ENCODE data around the gene MARCHF11. TPM values are rescaled to one million over a fixed set of nuclear protein-coding genes. Genes with fewer than 3 reads are reported as not detected.

MARCHF11 gene, protein sequence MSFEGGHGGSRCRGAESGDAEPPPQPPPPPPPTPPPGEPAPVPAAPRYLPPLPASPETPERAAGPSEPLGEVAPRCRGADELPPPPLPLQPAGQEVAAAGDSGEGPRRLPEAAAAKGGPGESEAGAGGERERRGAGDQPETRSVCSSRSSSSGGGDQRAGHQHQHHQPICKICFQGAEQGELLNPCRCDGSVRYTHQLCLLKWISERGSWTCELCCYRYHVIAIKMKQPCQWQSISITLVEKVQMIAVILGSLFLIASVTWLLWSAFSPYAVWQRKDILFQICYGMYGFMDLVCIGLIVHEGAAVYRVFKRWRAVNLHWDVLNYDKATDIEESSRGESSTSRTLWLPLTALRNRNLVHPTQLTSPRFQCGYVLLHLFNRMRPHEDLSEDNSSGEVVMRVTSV
- not detected for total RNA-seq

DNA sequence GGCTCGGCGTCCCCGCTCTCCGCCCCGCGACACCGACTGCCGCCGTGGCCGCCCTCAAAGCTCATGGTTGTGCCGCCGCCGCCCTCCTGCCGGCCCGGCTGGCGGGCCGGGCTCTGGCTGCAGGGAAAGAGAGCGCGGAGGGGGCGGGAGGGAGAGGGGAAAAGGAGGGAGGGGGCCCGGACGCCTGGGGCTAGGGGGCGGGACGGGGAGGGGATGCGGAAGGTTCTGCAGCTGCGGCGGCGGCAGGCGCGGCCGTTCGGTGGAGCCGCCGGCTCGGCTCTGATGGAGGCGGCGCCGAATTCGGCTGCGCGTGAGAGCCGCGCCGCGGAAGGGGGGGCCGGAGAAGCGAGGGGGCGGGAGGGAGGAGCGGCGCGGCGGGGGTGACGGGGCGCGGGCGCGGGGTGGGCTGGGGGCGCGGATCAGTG lies at the start of gene MARCHF11:
Gene MARCHF11 (minus strand): TSS at position 281 of the 425 bp plus-strand sequence. CDS start 216 bp downstream, at position 65.
- Histone ChIP-seq H3K4me1 (peaks cover 0 to 10% (median 0%) of the 10 kb centered on the region in 4 donors), H3K4me3 (peak within 1 kb of the TSS in 1 of 4 donors; percentile 17), H3K27ac (no peak within 1 kb of the TSS), H3K27me3 (peaks cover 0 to 51% of the 10 kb centered on the region in 2 donors), H3K36me3 (no peaks in the 10 kb centered on the region), H3K9me3 (no peaks in the 10 kb centered on the region)
- TF ChIP-seq POLR2A (IDR thresholded peaks at IDR 0.05) = no peak
- no peak for TF ChIP-seq EP300 (IDR thresholded peaks at IDR 0.05)
- TF ChIP-seq, protein P1, sequence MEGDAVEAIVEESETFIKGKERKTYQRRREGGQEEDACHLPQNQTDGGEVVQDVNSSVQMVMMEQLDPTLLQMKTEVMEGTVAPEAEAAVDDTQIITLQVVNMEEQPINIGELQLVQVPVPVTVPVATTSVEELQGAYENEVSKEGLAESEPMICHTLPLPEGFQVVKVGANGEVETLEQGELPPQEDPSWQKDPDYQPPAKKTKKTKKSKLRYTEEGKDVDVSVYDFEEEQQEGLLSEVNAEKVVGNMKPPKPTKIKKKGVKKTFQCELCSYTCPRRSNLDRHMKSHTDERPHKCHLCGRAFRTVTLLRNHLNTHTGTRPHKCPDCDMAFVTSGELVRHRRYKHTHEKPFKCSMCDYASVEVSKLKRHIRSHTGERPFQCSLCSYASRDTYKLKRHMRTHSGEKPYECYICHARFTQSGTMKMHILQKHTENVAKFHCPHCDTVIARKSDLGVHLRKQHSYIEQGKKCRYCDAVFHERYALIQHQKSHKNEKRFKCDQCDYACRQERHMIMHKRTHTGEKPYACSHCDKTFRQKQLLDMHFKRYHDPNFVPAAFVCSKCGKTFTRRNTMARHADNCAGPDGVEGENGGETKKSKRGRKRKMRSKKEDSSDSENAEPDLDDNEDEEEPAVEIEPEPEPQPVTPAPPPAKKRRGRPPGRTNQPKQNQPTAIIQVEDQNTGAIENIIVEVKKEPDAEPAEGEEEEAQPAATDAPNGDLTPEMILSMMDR (IDR thresholded peaks at IDR 0.05) = no peak
- 0 to 11% methylated on average over 5 to 9 of the region's 59 CpGs for WGBS, 2 donors
- DNase-seq (ENCODE audit: low spot score in 2 of 2) = no peak

DNA sequence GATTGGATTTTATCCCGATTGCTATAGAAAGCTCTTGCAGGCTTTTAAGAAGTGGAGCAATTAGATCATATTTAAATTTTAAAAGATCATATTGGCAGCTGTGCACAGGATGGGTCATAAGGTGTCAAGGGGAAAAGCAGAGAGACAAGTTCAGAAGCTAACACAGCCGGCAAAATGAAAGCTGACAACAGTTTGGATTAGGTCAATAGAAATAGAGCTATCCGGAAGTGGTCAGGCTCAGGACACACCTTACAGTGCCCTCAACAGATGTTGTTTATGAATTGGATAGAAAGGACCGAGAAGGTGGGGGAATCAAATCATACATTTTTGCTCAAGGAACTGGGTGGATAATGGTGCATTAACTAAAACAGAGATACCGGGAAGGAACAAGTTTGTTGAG lies 46.3 kb upstream of the MARCHF11 start:
- Histone ChIP-seq H3K4me1 (no peaks in the 10 kb centered on the region), H3K4me3 (no peak overlapping the region), H3K27ac (no peak overlapping the region), H3K9me3 (no peaks in the 10 kb centered on the region), H3K27me3 (no peaks in the 10 kb centered on the region), H3K36me3 (no peaks in the 10 kb centered on the region)
- no peak for DNase-seq (ENCODE audit: low spot score in 2 of 2)
- WGBS, 2 donors = 91 to 94% methylated on average over 5 of the region's 5 CpGs
- TF ChIP-seq, protein P1 (IDR thresholded peaks at IDR 0.05) = no peak
- TF ChIP-seq EP300 (IDR thresholded peaks at IDR 0.05) (no peak), POLR2A (IDR thresholded peaks at IDR 0.05) (no peak)

DNA sequence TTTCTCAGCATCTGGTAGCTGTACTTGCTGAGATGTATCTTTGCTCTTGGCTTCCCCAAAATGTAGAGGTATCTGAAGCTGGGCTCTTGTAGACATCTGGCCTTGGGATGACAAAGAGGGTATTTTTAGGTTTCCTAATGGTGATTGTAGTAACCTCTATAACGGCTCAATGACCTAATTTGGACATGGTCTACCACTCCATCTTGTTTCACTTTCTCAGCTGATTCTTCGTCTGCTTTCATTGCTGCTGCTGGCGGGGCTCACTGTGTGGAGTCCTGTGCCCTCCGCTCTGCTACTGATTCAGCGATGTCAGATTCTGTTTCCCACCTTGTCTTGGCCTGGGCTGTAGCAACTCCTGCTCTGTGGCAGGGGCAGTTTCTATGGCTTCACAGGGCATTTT lies 12.7 kb upstream of the MARCHF11 start:
- no peak overlapping the region for H3K4me3 ChIP-seq
- no peaks in the 10 kb centered on the region for H3K27me3 ChIP-seq
- peaks cover 0 to 5% (median 0%) of the 10 kb centered on the region in 4 donors for H3K9me3 ChIP-seq
- TF ChIP-seq, protein P1 (IDR thresholded peaks at IDR 0.05) = no peak
- no peak for TF ChIP-seq POLR2A (IDR thresholded peaks at IDR 0.05)
- no peak for TF ChIP-seq EP300 (IDR thresholded peaks at IDR 0.05)
- H3K4me1 ChIP-seq = no peaks in the 10 kb centered on the region
- no peak overlapping the region for H3K27ac ChIP-seq
- no peak for DNase-seq (ENCODE audit: low spot score in 2 of 2)
- 75 to 76% methylated on average over 5 of the region's 5 CpGs for WGBS, 2 donors
- no peaks in the 10 kb centered on the region for H3K36me3 ChIP-seq

DNA sequence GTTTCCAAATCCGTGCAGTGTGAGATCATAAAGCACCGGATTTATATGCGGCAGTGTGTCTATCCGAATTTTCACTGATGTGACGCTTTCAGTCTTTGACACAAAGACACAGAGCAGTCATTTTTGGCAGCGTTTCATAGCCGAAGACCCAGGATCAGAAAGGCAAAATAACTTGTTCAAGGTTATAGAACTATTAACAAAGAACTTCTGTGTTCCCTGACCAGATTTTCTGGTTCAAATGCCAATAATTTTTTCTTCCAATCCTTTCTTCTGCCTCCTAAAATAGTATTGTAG lies 1.1 kb upstream of the MARCHF11 start:
- H3K27me3 ChIP-seq = peaks cover 0 to 51% of the 10 kb centered on the region in 2 donors
- no peaks in the 10 kb centered on the region for H3K36me3 ChIP-seq
- H3K9me3 ChIP-seq = no peaks in the 10 kb centered on the region
- peaks cover 0 to 10% (median 0%) of the 10 kb centered on the region in 4 donors for H3K4me1 ChIP-seq
- no peak overlapping the region for H3K4me3 ChIP-seq
- TF ChIP-seq EP300 (IDR thresholded peaks at IDR 0.05) = no peak
- no peak for TF ChIP-seq POLR2A (IDR thresholded peaks at IDR 0.05)
- TF ChIP-seq, protein P1 (IDR thresholded peaks at IDR 0.05) = no peak
- WGBS, 2 donors = 21 to 24% methylated on average over 7 of the region's 7 CpGs
- DNase-seq (ENCODE audit: low spot score in 2 of 2) = no peak
- H3K27ac ChIP-seq = no peak overlapping the region

DNA sequence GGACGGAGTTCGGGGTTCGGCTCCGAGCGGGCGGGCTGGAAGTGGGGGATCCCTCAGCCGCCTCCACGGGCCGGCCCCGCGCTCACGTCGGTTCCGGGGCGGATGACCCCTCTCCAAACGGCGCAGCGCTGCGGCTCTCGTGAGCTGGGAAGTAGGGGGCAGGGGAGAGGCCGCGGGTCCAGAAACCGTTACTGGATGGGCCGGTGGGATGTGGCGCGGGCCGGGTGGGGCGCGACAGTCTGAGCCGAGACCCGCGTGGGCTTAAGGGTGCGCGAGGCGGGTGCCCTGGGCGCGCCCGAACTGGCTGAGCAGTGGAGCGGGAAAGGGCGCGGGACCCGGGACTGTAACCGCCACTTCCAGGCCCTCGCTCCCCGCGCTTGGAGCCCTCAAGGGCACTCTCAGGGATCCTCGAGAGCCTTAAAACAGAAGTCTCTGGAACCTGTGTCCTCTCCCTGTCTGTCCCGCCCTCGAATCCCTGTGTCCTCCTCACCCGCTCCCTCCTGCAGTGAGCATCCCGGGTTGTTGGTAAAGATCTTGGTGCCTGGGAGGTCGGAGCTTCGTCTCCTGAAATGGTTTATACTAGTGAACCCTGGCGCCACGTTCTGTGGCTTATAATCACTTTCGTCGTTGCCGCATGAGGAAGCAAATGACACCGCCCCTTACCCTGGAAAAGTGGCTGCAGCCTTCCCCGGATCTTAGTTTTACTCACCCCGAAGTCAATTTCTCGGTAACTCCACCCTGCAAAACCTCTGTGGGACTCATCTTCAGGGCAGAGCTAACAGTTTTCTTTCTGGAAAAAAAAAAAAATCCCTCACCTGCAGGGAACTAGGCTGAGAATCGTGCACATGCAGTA lies 571 bp upstream of the MARCHF11 start:
- Histone ChIP-seq H3K27me3 (peaks cover 0 to 51% of the 10 kb centered on the region in 2 donors), H3K4me3 (no peak overlapping the region), H3K9me3 (no peaks in the 10 kb centered on the region), H3K36me3 (no peaks in the 10 kb centered on the region), H3K27ac (no peak overlapping the region), H3K4me1 (peaks cover 0 to 10% (median 0%) of the 10 kb centered on the region in 4 donors)
- no peak for DNase-seq (ENCODE audit: low spot score in 2 of 2)
- WGBS, 2 donors = 3 to 4% methylated on average over 43 to 50 of the region's 63 CpGs
- no peak for TF ChIP-seq EP300 (IDR thresholded peaks at IDR 0.05)
- TF ChIP-seq POLR2A (IDR thresholded peaks at IDR 0.05) = no peak
- TF ChIP-seq, protein P1 (IDR thresholded peaks at IDR 0.05) = no peak
